HG02981 (cell line): ENCODE data around the gene RCC2.

Experiments
- ATAC-seq: cut with Tn5 transposase; IDR thresholded peaks from one replicate; pipeline ENCODE4 v1.9.1; 2021; ENCODE audit warnings: mild to moderate bottlenecking, moderate library complexity; ENCODE audit not compliant: unreplicated experiment

Gene RCC2

GRCh38 chr1:17381161-17381560 lies 58.3 kb downstream of the RCC2 start:
- no peak for ATAC-seq

GRCh38 chr1:17377325-17377953 lies 62.0 kb downstream of the RCC2 start:
- no peak for ATAC-seq

GRCh38 chr1:17375651-17376050 lies 63.8 kb downstream of the RCC2 start:
- ATAC-seq = no peak

DNA sequence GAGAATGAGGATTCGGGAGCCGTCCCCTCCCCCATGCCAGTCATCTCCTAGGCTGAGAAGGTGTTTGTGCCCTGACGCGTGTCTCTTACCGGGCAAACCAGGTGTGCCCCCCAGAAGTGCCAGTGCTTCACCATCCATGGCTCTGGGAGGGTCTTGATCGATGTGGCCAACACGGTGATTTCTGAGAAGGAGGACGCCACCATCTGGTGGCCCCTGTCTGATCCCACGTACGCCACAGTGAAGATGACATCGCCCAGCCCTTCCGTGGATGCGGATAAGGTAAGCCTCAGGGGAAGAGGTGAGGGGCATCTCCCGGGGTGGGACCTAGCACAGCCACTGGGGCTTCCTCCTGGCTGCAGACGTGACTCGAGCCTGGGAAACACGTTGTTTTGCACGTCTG lies 66.5 kb downstream of the RCC2 start:
- no peak for ATAC-seq

DNA sequence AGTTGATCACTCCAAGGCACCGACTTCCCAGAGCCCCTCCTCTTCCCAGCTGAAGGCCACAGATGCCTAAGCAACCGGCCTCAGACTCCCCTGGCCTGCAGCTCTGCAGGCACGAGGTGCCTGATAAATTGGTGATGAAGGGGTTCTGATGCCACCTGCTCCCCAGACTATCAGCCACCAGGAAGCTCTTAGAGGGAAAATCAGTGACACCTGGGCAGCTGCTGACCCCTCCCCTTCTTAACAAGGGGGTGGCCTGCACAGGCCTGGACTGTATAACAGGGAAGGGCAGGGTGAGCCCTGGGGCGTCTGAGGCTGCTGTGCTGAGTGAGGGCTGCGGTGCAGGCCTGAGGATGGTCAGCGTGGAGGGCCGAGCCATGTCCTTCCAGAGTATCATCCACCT lies 67.6 kb downstream of the RCC2 start, which contains the start of gene PADI6:
Gene PADI6 (plus strand): TSS at position 301 of the 400 bp plus-strand sequence. CDS start 50 bp downstream, at position 351.
- no peak for ATAC-seq

DNA sequence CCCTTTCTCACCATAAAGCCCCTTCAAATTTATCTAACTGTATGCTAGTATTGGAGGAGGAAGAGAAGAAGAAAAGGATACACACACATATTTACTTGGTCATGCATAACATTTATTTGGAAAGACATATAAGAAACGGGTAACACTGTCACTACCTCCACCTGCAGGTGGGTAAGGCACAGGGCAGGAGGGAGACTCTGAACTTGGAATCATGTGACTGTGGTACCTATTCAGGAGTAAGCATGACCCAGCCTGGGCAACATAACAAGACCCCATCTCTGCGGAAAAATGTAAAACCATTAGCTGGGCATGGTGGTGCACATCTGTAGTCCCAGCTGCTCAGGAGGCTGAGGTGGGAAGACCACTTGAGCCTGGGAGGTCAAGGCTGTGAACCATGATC lies 68.9 kb downstream of the RCC2 start:
- no peak for ATAC-seq

DNA sequence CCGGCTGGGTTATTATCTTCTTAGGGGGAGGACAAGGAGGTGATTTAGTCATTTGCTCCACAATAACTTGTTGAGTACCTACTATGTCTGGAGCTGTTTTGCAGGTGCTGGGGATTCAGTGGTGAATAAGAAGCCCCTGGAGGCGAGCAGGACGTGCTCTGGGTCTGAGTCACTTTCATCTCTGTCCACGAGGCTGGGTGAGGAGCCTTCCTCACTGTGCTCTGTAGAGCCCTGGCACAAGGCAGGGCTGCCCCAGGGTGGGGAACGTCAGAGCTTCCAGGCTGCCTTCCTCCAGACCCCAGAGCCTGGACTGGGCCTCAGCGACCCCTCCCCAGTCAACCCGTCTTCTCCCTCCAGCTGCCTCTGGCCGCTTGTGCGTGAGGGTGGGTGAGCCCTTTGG lies 70.0 kb downstream of the RCC2 start:
- ATAC-seq = no peak

- ATAC-seq = no peak
Observed at GRCh38 chr1:17365293-17365692, 74.2 kb downstream of the RCC2 start.

GRCh38 chr1:17363771-17364170 lies 75.7 kb downstream of the RCC2 start:
- ATAC-seq = no peak

DNA sequence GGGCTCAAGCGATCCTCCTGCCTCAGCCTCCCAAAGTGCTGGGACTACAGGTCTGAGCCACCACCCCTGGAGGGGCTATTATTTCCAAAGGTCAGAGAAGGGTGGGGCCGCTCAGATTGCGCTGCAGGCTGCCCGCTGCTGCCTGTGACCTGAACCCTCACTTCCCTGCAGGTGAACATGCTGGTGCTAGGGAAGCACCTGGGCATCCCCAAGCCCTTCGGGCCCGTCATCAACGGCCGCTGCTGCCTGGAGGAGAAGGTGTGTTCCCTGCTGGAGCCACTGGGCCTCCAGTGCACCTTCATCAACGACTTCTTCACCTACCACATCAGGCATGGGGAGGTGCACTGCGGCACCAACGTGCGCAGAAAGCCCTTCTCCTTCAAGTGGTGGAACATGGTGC lies 76.1 kb downstream of the RCC2 start:
- no peak for ATAC-seq

DNA sequence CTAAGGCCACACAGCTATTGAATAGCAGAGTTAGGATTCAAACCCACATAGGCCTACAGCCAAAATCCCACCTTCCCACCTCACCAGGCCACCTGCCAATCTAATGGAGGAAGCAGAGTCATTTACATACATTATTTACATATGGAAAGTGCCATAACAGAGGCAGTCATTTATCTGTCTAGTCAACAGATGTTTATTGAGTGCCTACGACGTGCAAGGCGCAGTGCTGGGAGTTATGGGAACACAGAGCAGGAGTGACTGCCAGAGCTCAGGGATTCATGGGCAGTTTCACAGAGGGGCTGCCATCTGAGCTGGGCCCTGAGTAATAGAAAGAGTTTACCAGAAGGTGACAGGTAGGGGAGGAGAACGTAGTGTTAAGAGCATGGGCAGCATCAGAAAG lies 77.8 kb downstream of the RCC2 start:
- no peak for ATAC-seq

- no peak for ATAC-seq
Observed at GRCh38 chr1:17360272-17360956, 79.1 kb downstream of the RCC2 start.

GRCh38 chr1:17359808-17360207 lies 79.7 kb downstream of the RCC2 start:
- no peak for ATAC-seq

GRCh38 chr1:17359031-17359430 lies 80.4 kb downstream of the RCC2 start:
- no peak for ATAC-seq

DNA sequence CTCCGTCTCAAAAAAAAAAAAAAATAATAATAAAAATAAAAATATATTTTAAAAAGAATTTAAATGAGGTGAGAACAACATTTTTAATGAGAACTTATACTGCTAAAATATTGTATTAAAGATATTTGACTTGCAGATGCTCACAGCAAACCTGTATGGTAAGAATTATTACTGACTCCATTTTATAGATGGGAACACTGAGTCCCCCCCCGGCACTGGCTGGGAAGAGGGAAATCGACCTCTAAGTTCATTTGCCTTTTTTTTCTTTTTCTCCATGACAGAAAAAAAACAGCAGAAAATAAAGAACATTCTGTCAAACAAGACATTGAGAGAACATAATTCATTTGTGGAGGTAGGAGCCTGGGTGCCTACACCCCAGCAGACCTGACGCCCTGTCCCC lies 80.9 kb downstream of the RCC2 start:
- ATAC-seq = no peak
